Loucy (cell line): ENCODE measurements around the gene CLEC6A.

Source experiments
- H2AFZ ChIP-seq: fragments of 200-600 bp; sonication (generic); 2 replicates; pipeline ENCODE4 v1.6.0; 2016; ENCODE audit warnings: antibody characterized with exemption, mild to moderate bottlenecking, low read length, moderate library complexity
- H3F3A ChIP-seq: fragments of 200-600 bp; 2 replicates; pipeline ENCODE4 v1.6.0; 2016; ENCODE audit warnings: antibody characterized with exemption, low read depth, mild to moderate bottlenecking
- H3K27me3 ChIP-seq: fragments of 200-600 bp; sonication (generic); 2 replicates; pipeline ENCODE4 v1.6.1; 2014; ENCODE audit warnings: low read length, mild to moderate bottlenecking; ENCODE audit not compliant: insufficient read depth, poor library complexity, severe bottlenecking
- H3K36me3 ChIP-seq: fragments of 200-600 bp; sonication (generic); 2 replicates; pipeline ENCODE4 v1.6.1; 2016; ENCODE audit warnings: low read length; ENCODE audit not compliant: insufficient read depth
- H3K4me1 ChIP-seq: fragments of 200-600 bp; sonication (generic); 2 replicates; pipeline ENCODE4 v1.5.1; 2014; ENCODE audit warnings: low read length, mild to moderate bottlenecking; ENCODE audit not compliant: insufficient read depth, poor library complexity, severe bottlenecking
- H3K4me2 ChIP-seq: fragments of 200-600 bp; sonication (generic); 2 replicates; pipeline ENCODE4 v1.6.0; 2014; ENCODE audit warnings: antibody characterized with exemption, low read length, low read depth, mild to moderate bottlenecking; ENCODE audit not compliant: poor library complexity, severe bottlenecking
- H3K4me3 ChIP-seq: fragments of 200-600 bp; sonication (generic); 2 replicates; pipeline ENCODE4 v1.5.1; 2014; ENCODE audit warnings: low read length, mild to moderate bottlenecking, mixed read lengths; ENCODE audit not compliant: poor library complexity, severe bottlenecking
- H3K79me2 ChIP-seq: fragments of 200-600 bp; sonication (generic); 2 replicates; pipeline ENCODE4 v1.6.1; 2014; ENCODE audit warnings: low read length; ENCODE audit not compliant: insufficient read depth
- H3K9ac ChIP-seq: fragments of 200-600 bp; sonication (generic); 2 replicates; pipeline ENCODE4 v1.6.0; 2014; ENCODE audit warnings: mild to moderate bottlenecking, low read depth, low read length, moderate library complexity; ENCODE audit not compliant: poor library complexity, severe bottlenecking
- H3K9me2 ChIP-seq: fragments of 200-600 bp; sonication (generic); replicated peaks from 2 replicates; pipeline ENCODE4 v1.6.1; 2016; ENCODE audit warnings: low read depth, low read length, mixed read lengths
- H3K9me3 ChIP-seq: fragments of 200-600 bp; sonication (generic); 2 replicates; pipeline ENCODE4 v1.6.1; 2014; ENCODE audit warnings: mild to moderate bottlenecking, antibody characterized with exemption, low read length, low read depth; ENCODE audit not compliant: insufficient read depth
- H4K20me1 ChIP-seq: fragments of 200-600 bp; sonication (generic); 2 replicates; pipeline ENCODE4 v1.6.0; 2014; ENCODE audit warnings: antibody characterized with exemption, low read length, mild to moderate bottlenecking; ENCODE audit not compliant: insufficient read depth, poor library complexity, severe bottlenecking
- CTCF ChIP-seq: fragments of 200-600 bp; sonication (generic); conservative IDR thresholded peaks from 2 replicates; pipeline ENCODE4 v1.5.1; 2014; ENCODE audit warnings: mild to moderate bottlenecking, antibody characterized with exemption, low read length
- EZH2phosphoT487 ChIP-seq: fragments of 200-600 bp; IDR thresholded peaks from 2 replicates; pipeline ENCODE4 v1.6.1; 2018; ENCODE audit warnings: antibody characterized with exemption, mild to moderate bottlenecking, moderate library complexity, borderline replicate concordance

Gene CLEC6A

GRCh38 chr12:8482571-8483061 is 26.9 kb downstream of the CLEC6A start:
- H3K4me3 ChIP-seq: no peak overlapping the region
- TF ChIP-seq EZH2phosphoT487: no peak
- no peak for TF ChIP-seq CTCF
- peak overlapping the region; percentile 7 for H3K4me2 ChIP-seq
- no peaks in the 10 kb centered on the region for H3K36me3 ChIP-seq
- no peaks in the 10 kb centered on the region for H3K79me2 ChIP-seq
- H3K9me3 ChIP-seq: peaks cover 3% of the 10 kb centered on the region; the same call in 1 of the 2 replicates
- H2AFZ ChIP-seq: peak overlapping the region; percentile 67
- no peaks in the 10 kb centered on the region for H3K27me3 ChIP-seq
- no peaks in the 10 kb centered on the region for H3F3A ChIP-seq
- no peak overlapping the region for H3K9ac ChIP-seq
- no peaks in the 10 kb centered on the region for H3K9me2 ChIP-seq
- peaks cover 13% of the 10 kb centered on the region for H3K4me1 ChIP-seq
- no peaks in the 10 kb centered on the region for H4K20me1 ChIP-seq

- Histone ChIP-seq H3F3A (no peaks in the 10 kb centered on the region), H3K36me3 (no peaks in the 10 kb centered on the region), H3K27me3 (no peaks in the 10 kb centered on the region), H3K9me2 (no peaks in the 10 kb centered on the region), H3K79me2 (no peaks in the 10 kb centered on the region), H3K4me1 (peaks cover 13% of the 10 kb centered on the region), H4K20me1 (no peaks in the 10 kb centered on the region), H3K9me3 (peaks cover 3% of the 10 kb centered on the region; the same call in 1 of the 2 replicates), H3K9ac (no peak overlapping the region), H3K4me3 (no peak overlapping the region), H2AFZ (peak overlapping the region; percentile 67), H3K4me2 (peak overlapping the region; percentile 7)
- TF ChIP-seq EZH2phosphoT487 (no peak), CTCF (no peak)
Observed at GRCh38 chr12:8483079-8483478, 27.3 kb downstream of the CLEC6A start.

GRCh38 chr12:8491646-8492530 is 36.1 kb downstream of the CLEC6A start:
- TF ChIP-seq CTCF (no peak), EZH2phosphoT487 (no peak)
- Histone ChIP-seq H3K4me2 (no peak overlapping the region), H3K79me2 (no peaks in the 10 kb centered on the region), H3K9ac (no peak overlapping the region), H3F3A (no peaks in the 10 kb centered on the region), H3K36me3 (no peaks in the 10 kb centered on the region), H3K9me2 (no peaks in the 10 kb centered on the region), H3K4me3 (no peak overlapping the region), H3K4me1 (peaks cover 18% of the 10 kb centered on the region), H4K20me1 (no peaks in the 10 kb centered on the region), H2AFZ (no peak overlapping the region), H3K27me3 (no peaks in the 10 kb centered on the region), H3K9me3 (peaks cover 3% of the 10 kb centered on the region; the same call in 1 of the 2 replicates)
